GM10266 (cell line): ENCODE results near the gene OSBP2.

Experiments
- DNase-seq: peaks from one replicate; pipeline ENCODE4 v3.0.0; 2012; ENCODE audit errors: extremely low spot score
- TF ChIP-seq, protein P1 (sequence below): IDR thresholded peaks from 2 replicates; pipeline ENCODE4 v1.5.1; 2012; ENCODE audit warnings: mild to moderate bottlenecking, low read depth; ENCODE audit not compliant: control insufficient read depth, insufficient read depth; ENCODE audit errors: missing control alignments

Gene OSBP2

DNA sequence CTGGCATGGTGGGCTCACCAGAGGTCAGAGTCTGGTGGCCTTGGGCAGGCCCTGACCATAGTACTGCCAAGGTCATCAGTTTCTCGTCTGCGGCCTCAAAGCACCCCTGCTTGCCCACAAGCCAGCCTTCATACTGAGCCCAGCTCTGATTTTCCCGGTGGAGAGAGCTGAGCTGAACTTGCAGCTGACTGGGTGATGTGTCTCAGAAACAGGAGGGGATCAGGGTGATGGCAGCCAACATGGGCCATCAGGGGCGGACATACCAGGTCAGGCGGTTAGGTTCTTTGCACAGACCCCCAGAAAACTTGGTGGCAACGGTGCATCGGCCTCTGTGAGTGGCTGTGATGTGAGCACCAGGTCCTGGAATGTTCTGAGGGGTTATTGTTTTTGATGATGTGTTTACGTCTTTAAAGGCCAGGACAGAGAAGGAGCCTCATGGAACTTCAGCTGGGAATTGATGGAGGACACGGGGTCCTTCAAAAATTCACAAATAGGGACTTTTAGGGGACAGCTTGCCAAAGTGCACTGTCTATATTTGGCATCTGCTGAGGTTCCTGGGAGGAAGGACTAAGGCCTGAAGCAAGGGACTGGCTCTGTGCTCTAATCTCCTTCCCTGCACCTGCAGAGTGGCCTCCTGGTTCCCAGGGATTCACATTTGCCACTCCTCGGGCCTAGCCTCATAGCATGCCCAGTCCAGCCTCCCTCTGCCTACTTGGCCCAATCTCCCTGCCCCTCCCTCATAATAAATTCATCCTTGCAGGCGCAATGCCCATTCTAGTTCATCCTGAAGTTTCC is 131.2 kb downstream of the OSBP2 start:
- TF ChIP-seq, protein P1, sequence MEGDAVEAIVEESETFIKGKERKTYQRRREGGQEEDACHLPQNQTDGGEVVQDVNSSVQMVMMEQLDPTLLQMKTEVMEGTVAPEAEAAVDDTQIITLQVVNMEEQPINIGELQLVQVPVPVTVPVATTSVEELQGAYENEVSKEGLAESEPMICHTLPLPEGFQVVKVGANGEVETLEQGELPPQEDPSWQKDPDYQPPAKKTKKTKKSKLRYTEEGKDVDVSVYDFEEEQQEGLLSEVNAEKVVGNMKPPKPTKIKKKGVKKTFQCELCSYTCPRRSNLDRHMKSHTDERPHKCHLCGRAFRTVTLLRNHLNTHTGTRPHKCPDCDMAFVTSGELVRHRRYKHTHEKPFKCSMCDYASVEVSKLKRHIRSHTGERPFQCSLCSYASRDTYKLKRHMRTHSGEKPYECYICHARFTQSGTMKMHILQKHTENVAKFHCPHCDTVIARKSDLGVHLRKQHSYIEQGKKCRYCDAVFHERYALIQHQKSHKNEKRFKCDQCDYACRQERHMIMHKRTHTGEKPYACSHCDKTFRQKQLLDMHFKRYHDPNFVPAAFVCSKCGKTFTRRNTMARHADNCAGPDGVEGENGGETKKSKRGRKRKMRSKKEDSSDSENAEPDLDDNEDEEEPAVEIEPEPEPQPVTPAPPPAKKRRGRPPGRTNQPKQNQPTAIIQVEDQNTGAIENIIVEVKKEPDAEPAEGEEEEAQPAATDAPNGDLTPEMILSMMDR, result no peak
- no peak for DNase-seq

GRCh38 chr22:30826670-30827355 is 132.1 kb downstream of the OSBP2 start:
- no peak for DNase-seq
- TF ChIP-seq, protein P1, result no peak

GRCh38 chr22:30827646-30828045 is 133.0 kb downstream of the OSBP2 start:
- DNase-seq, result no peak
- TF ChIP-seq, protein P1, result no peak

DNA sequence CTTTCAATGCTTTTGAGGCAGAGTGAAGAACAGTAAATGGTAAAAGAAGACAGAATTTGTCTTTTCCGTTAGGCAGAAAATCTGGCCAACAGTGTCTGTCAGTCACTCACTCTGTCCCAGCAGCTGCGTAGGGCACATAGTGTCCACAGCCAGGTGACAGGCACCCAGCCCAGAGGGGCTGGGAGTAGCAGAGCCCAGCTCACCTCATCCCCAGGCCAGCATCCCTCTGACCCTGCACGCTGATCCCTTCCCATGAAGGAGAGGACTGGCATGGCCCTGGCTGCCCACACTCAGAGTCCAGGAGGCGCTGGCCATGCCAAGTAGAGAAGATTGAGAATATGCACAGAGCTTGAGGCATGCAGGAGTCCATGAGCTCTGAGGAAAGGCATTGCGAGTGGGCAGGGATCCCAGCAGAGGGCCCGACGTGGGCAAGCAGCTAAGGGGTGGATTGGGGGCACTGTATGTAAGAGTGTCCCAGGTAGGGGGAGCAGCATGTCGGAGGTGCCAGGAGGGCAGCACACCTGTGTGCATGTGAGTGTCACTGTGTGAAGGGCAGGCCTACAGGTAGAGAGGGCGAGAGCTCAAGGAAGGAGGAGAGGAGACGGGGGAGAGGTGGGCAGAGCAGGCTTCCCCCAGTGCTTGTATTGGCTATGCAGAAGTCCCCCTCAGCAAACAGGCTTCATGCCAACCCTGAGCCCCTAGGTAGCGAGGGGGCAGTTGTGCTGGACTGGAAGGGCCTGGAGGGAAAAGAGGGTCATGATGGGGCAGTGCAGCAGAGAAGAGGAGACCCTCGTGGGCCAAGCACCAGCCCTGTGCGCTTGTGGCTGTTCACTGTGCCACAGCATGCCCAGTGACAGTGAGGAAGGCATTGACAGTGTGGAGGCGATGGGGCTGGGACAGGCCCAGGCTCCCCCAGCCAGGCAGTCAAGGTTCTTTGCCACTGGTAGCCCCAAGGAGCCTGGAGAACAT is 133.8 kb downstream of the OSBP2 start:
- no peak for DNase-seq
- TF ChIP-seq, protein P1, result no peak

DNA sequence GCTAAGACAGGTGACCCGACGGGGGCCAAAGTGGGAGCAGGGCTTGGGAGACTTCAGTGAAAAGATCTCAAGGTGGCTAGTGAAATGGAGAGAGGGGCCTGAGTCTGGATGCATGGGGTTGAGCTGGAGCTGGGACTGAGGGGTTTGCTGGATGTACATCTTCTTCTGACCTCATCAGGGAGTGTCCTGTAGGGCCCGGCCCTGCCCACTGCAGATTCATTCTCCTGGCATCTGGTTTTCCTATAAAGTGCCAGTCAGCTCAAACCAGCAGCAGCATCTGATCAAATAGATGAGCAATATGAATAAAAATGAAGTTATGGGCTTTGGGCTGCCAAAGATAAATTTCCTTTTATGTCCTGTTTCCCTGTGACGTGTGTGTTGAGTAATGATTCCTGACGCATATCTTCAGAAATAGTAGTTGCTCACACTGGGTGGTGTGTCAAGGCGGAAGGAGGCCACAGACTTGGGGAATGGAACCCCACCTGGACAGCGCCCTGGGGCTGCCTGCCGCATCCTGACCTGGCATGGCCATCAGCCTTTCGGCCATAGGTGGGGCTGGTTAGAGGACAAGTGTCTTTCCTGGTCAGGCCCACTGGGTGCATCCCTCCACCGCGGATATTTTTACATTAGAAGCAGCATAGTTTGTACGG is 135.4 kb downstream of the OSBP2 start:
- TF ChIP-seq, protein P1, result no peak
- DNase-seq, result no peak

- TF ChIP-seq, protein P1, result no peak
- no peak for DNase-seq
Measured at GRCh38 chr22:30830907-30831306, 136.2 kb downstream of the OSBP2 start.
